ENCODE data around the gene ELMO1.

The ELMO1 gene

GRCh38 chr7:37333075-37333474 lies 115.6 kb downstream of the ELMO1 start:
- DNase-seq (ENCODE audit: low read depth): no peak
- H3K4me3 ChIP-seq (ENCODE audit: low read depth, low read length): no peak overlapping the region
- TF ChIP-seq, protein P1, sequence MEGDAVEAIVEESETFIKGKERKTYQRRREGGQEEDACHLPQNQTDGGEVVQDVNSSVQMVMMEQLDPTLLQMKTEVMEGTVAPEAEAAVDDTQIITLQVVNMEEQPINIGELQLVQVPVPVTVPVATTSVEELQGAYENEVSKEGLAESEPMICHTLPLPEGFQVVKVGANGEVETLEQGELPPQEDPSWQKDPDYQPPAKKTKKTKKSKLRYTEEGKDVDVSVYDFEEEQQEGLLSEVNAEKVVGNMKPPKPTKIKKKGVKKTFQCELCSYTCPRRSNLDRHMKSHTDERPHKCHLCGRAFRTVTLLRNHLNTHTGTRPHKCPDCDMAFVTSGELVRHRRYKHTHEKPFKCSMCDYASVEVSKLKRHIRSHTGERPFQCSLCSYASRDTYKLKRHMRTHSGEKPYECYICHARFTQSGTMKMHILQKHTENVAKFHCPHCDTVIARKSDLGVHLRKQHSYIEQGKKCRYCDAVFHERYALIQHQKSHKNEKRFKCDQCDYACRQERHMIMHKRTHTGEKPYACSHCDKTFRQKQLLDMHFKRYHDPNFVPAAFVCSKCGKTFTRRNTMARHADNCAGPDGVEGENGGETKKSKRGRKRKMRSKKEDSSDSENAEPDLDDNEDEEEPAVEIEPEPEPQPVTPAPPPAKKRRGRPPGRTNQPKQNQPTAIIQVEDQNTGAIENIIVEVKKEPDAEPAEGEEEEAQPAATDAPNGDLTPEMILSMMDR (IDR thresholded peaks at IDR 0.05; ENCODE audit: low read depth, low read length, missing control alignments): no peak
- in situ Hi-C loops (cut with HindIII; ENCODE audit: low sequenced_read_pairs): no loop called here

DNA sequence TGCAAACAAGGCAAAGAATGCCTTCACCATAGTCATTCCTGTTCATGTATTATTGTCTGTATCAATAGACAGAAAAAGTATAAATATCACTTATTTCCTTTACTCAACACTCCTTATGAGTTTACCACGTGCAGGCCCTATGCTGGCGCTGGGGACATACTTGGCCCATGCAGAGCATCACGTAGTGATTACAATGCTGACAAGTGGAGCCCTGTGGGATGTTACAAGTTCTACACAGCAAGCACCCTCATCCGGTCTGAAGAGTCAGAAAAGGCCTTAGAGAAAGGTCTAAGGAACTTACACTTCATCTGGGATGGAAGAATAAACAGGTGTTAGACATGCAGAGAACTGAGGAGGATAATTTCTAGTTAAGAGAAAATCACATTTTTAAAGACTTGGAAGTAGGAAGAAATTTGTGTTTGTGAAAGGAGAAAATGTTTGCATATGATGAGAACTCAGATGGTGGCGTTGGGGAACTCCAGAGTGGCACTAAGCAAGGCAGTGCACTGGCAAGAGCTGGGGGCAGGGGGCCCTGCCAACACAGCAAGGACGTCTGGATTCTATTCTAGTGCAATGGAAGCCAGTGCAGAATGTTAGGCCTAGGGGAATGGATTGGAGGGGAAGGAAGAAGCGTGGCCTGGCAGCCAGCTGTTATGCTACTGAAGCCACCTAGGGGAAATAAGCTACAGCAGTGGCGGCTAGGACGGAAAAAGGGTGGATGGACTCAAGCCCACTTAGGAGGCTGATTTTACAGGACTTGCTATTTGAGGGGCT lies 116.2 kb downstream of the ELMO1 start:
- in situ Hi-C loops (cut with HindIII; ENCODE audit: low sequenced_read_pairs): no loop called here

GRCh38 chr7:37330775-37331174 lies 117.9 kb downstream of the ELMO1 start:
- in situ Hi-C loops (cut with HindIII; ENCODE audit: low sequenced_read_pairs): no loop called here
- DNase-seq (ENCODE audit: low read depth): no peak
- H3K4me3 ChIP-seq (ENCODE audit: low read depth, low read length): no peak overlapping the region
- TF ChIP-seq, protein P1 (IDR thresholded peaks at IDR 0.05; ENCODE audit: low read depth, low read length, missing control alignments): no peak

More for the DNA sequence above, 116.2 kb downstream of the ELMO1 start:
- TF ChIP-seq, protein P1 (IDR thresholded peaks at IDR 0.05; ENCODE audit: low read depth, low read length, missing control alignments): no peak
- no peak for DNase-seq (ENCODE audit: low read depth)
- H3K4me3 ChIP-seq (ENCODE audit: low read depth, low read length): no peak overlapping the region

GRCh38 chr7:37329940-37330339 lies 118.7 kb downstream of the ELMO1 start:
- H3K4me3 ChIP-seq (ENCODE audit: low read depth, low read length): no peak overlapping the region
- TF ChIP-seq, protein P1 (IDR thresholded peaks at IDR 0.05; ENCODE audit: low read depth, low read length, missing control alignments): no peak
- no peak for DNase-seq (ENCODE audit: low read depth)
- in situ Hi-C loops (cut with HindIII; ENCODE audit: low sequenced_read_pairs): no loop called here

- DNase-seq (ENCODE audit: low read depth): no peak
- TF ChIP-seq, protein P1 (IDR thresholded peaks at IDR 0.05; ENCODE audit: low read depth, low read length, missing control alignments): no peak
- in situ Hi-C loops (cut with HindIII; ENCODE audit: low sequenced_read_pairs): no loop called here
- H3K4me3 ChIP-seq (ENCODE audit: low read depth, low read length): no peak overlapping the region
These were observed 121.4 kb downstream of the ELMO1 start for GRCh38 chr7:37327288-37327687.

DNA sequence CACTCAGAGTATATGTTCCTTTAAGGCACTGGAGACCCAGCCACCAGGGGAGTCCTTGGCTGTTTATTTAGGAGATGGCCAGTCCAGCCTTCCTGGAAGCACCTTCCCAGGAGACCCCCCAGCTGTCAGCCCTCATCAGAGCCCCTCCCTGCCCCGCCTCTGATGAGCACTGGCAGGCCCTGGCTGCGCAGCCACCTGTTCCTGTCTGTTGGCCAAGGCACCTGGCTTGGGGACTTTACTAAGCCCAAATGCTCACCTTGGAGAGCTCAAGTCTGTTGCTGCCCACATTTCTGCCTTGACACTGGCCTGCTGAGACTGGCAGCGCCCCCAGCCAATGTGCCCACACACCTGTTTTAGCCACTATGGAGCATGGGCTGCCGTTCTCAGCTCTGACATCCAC lies 124.7 kb downstream of the ELMO1 start:
- in situ Hi-C loops (cut with HindIII; ENCODE audit: low sequenced_read_pairs): no loop called here
- no peak for DNase-seq (ENCODE audit: low read depth)
- no peak overlapping the region for H3K4me3 ChIP-seq (ENCODE audit: low read depth, low read length)
- TF ChIP-seq, protein P1 (IDR thresholded peaks at IDR 0.05; ENCODE audit: low read depth, low read length, missing control alignments): no peak

All from astrocyte of the cerebellum (primary cell).